HG03280 (cell line): Measurements from ENCODE around the gene TOMM70.
"Not testable (repeated sequence)": the region's sequence is repeated elsewhere in the genome, so short reads cannot be mapped to it uniquely, and the experiment has no call there.

Source experiments
- ATAC-seq: cut with Tn5 transposase; IDR thresholded peaks from one replicate; pipeline ENCODE4 v1.9.1; 2021; ENCODE audit warnings: mild to moderate bottlenecking, moderate library complexity; ENCODE audit not compliant: unreplicated experiment

Gene TOMM70

GRCh38 chr3:100366424-100366823 is 34.5 kb downstream of the TOMM70 start:
- ATAC-seq, result no peak

GRCh38 chr3:100364421-100364820 is 36.5 kb downstream of the TOMM70 start:
- ATAC-seq, result no peak

DNA sequence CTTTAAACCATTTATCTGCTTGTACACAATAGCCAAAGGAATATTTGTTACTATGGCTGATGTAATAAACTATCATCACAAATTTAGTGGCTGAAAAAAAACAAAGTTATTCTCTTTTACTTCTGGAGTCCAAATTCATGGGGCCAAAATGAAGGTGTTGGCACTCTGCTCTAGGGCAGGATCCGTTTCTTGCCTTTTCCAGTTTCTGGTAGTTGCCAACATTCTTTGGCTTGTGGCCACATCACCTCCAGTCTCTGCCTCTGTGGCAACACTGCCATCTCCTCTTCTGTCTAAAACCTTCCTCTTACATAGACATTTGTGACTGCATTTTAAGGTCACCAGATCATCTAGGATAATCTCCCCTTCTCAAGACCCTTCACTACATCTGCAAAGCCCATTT is 39.0 kb downstream of the TOMM70 start:
- no peak for ATAC-seq

DNA sequence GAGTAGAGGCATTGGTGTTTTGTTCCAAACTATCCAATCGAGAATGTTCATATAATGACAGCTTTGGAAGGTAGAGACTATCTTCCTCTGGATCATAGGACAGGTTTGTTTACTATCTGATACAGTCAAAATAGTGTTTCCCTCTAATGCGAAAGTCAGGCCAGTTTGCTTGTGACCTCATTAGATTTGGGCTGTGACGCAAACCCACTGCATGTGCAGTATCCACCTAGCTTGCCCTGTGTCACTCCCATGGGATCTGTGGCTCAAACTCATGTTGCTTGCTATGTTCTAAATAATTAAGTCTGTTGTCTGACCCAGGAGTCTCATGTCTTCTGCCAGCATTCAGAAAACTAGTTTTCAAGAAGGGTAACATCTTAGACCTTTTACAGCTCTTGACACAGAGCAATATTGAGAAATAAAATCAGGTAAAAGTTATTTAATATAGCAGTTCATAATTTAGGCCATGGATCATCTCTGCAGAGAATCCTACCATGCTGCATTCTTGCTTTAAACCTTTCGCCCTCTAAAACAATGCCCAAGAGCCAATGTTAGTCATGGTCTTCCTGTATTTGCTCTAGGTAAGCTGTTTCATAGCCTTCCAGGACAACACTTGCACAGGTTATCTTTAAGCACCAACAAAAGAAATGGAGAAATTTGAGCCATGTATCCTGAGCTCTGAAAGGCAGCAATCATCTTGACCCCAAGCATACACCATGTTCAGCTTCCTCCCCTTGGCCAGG is 40.0 kb downstream of the TOMM70 start:
- no peak for ATAC-seq

GRCh38 chr3:100359035-100359434 is 41.9 kb downstream of the TOMM70 start:
- no peak for ATAC-seq

DNA sequence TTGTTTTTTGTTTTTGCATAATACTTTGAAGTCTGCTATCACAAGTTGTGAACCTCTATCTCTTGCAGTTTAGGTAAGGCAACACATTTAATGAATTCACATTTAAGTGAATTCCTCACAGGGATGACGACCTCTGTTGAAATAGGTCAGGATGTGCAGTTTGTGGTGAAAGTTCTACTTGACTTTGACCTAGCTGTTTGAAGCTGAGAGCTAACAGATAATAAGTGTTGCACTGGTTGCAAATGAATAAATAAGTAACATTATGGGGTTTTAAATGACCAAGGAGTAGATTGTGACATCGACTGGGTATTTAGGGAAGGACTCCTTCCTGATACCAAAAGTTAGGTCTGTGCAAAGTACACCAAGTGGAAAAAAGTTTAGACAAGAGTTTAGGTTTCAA is 42.5 kb downstream of the TOMM70 start:
- ATAC-seq, result no peak

- ATAC-seq, result no peak
These were observed 46.0 kb downstream of the TOMM70 start for GRCh38 chr3:100354850-100355249.

DNA sequence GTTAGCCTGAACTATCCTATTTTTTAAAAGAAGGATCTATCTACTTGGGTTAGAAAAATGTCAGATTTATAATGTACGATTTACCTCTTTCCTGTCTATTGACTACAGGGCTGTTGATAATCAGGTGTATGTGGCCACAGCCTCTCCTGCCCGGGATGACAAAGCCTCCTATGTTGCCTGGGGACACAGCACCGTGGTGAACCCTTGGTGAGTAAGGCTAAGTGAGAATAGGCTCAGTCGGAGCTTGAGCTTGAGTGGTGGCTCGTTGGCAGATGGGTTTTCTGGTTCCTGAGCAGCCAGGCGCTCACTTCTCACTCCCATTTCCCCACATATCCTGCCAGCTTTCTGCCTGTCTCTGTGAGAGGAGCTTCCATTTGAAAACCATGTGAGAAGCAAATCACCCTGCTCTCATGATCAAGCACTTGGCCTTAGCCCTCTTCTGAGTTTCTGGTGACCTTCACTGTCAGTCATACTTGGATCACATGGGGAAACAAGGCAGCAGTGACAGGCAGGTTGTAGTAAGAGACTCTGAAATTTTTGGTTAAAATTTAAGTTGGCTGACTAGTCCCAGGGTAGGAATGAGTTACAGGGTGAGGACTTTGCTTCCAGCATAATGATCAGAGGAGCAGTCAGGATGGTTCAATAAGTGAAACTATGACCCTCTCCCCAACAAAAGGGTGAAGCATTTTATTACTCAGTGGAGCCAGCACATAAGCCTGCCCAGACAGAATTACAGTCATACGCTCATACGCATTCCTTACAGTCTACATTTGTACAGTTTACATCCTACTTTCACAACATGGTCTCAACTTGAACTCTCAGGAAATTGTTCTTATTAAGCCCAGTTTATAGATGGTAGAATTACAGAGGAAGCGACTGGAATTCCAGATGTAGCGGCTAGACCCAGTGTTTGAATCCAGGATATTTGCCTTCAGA is 48.3 kb downstream of the TOMM70 start:
- ATAC-seq, result no peak

DNA sequence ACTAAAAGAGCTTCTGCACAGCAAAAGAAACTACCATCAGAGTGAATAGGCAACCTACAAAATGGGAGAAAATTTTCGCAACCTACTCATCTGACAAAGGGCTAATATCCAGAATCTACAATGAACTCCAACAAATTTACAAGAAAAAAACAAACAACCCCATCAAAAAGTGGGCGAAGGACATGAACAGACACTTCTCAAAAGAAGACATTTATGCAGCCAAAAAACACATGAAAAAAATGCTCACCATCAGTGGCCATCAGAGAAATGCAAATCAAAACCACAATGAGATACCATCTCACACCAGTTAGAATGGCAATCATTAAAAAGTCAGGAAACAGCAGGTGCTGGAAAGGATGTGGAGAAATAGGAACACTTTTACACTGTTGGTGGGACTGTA is 49.1 kb downstream of the TOMM70 start:
- not testable (repeated sequence) for ATAC-seq

DNA sequence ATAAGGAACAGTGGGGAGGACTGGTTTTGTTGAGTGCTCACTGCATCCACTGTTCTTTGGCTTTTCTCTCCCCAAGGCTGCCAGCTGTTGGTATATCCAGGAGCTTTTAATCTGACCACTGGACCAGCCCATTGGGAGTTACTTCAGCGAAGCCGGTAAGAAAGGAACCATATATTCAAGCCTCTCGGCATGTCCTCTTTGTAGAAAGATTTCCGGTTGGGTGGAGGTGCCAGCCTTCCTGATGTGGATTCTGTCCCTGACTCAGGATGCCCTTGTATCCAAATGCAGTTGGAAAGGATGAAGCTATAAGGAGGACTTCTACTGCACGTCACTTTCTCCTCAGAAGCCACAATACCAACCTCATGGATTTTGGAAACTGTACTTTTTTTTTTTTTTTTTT is 52.2 kb downstream of the TOMM70 start:
- no peak for ATAC-seq

DNA sequence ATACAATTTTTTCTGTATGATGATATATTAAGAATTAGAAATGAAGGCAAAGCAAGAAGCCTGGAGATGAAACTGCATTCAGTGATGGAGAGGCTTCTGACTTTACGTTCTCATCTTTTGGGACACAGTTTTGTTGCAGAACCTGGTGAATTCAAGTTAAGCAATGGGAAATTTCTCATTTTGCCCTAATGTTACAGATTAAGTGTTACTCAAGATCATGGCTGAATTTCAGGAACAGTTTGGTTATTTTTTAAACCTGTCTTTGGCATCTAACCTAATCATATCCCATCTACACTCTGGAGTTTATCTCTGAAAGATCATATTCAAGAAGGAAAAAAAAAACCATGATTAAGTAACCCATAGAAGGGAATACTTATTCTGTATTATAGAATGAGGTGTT is 60.4 kb downstream of the TOMM70 start:
- ATAC-seq, result no peak

DNA sequence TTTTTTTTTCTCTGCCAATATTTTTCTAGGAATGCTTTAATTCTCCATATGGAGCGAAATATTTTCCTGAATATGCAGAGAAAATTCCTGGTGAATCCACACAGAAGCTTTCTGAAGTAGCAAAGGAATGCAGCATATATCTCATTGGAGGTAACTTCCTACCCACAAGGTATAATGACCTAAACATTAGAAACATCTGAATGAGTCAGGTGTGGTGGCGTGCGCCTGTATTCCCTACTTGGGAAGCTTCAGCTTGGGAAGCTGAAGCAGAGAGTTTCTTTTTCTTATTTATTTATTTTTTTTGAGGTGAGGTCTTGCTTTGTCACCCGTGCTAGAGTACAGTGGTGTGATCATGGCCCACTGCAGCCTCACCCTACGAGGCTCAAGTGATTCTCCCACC is 61.1 kb downstream of the TOMM70 start:
- no peak for ATAC-seq

GRCh38 chr3:100338911-100339310 is 62.0 kb downstream of the TOMM70 start:
- no peak for ATAC-seq

DNA sequence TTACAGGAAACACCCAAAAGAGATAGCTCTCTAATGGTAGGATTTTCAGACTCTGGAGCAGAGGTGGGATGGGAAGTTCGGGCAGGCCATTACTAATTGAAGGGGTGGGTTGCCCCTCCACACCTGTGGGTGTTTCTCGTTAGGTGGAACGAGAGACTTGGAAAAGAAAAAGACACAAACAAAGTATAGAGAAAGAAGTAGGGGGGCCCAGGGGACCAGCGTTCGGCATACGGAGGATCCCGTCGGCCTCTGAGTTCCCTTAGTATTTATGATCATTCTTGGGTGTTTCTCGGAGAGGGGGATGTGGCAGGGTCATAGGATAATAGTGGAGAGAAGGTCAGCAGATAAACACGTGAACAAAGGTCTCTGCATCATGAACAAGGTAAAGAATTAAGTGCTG is 64.7 kb downstream of the TOMM70 start:
- not testable (repeated sequence) for ATAC-seq

- ATAC-seq, result peak; percentile 42
These were observed 65.5 kb downstream of the TOMM70 start for GRCh38 chr3:100335434-100335833.

DNA sequence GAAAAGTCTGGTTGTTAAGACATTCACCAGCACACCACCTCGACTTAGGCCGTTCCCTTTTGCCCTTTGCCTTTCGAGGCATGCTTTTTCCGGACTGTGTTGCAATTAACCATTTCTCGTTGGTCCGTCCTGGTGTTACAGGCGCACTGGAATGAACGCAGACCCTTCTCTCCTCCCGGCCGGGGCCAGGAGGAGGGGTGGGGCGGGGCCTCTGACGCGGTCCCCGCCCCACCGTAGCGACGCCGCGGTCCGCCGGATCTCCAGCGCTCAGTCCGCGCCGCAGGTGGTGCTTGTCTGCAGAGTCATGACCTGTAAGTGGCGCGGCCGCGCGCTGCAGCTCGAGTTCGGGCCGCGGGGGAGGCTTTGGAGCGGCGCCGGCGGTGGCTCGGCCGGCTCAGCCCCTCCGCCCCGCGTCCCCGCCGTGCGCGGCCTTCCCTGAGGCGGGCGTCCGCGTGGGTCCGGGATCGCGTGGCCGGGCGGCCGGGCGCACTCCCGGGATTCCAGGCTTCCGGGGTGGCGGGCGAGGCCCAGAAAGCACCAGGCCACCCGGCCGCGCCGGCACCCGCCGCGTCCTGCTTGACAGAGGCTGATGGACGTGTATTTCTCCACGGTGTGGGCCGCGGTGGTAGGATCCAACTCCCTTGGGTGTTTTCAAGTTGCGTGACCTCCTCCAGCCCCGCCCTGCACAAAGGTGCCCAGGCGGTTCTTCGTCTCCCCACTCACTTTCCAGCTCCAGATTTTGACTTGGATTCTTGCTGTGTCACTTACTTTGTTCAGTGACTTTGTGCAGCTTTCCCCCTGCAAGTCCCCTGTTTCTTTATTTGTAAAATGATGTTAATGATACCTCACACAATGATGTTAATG is 66.2 kb downstream of the TOMM70 start, which contains the start of gene NIT2:
TSS of gene NIT2 (plus strand) at position 270 of the 864 bp plus-strand sequence. CDS start at position 305, 35 bp downstream.
- peak; percentile 99 for ATAC-seq

- ATAC-seq, result no peak
These were observed 66.9 kb downstream of the TOMM70 start for GRCh38 chr3:100333970-100334487.

GRCh38 chr3:100333051-100333450 is 67.8 kb downstream of the TOMM70 start:
- ATAC-seq, result no peak

GRCh38 chr3:100331660-100332059 is 69.2 kb downstream of the TOMM70 start:
- no peak for ATAC-seq

- ATAC-seq, result no peak
These were observed 70.2 kb downstream of the TOMM70 start for GRCh38 chr3:100330651-100331050.
